GM23338 (cell line): ENCODE data around the gene HAPLN2. TPM values are rescaled to one million over a fixed set of nuclear protein-coding genes. Genes with fewer than 3 reads are reported as not detected.
A peak's percentile ranks its signal among the peaks of the same experiment; 100 is the strongest.

Experiments
- ATAC-seq: fragments of 200-7000 bp; cut with Tn5 transposase; 3 replicates; pipeline ENCODE4 v1.9.1; 2020
- DNase-seq: peaks from one replicate; pipeline ENCODE4 v3.0.0-alpha.2; 2015; ENCODE audit warnings: low spot score
- H2AFZ ChIP-seq: fragments of 200-600 bp; sonication (generic); 2 replicates; pipeline ENCODE4 v1.8.0; 2016; ENCODE audit warnings: antibody characterized with exemption, mild to moderate bottlenecking, moderate library complexity
- H3F3A ChIP-seq: fragments of 200-600 bp; sonication (generic); replicated peaks from 2 replicates; pipeline ENCODE4 v1.8.0; 2017; ENCODE audit warnings: antibody characterized with exemption, mixed run types, low read depth
- H3K27ac ChIP-seq: fragments of 200-600 bp; sonication (generic); 2 replicates; pipeline ENCODE4 v1.6.1; 2016; ENCODE audit warnings: low read depth
- H3K27me3 ChIP-seq: fragments of 200-600 bp; sonication (generic); 2 replicates; pipeline ENCODE4 v1.8.0; 2016; ENCODE audit warnings: mild to moderate bottlenecking, mixed run types, moderate library complexity; ENCODE audit not compliant: insufficient read depth
- H3K36me3 ChIP-seq: fragments of 200-600 bp; sonication (generic); 2 replicates; pipeline ENCODE4 v1.8.0; 2016; ENCODE audit warnings: mild to moderate bottlenecking; ENCODE audit not compliant: insufficient read depth
- H3K4me1 ChIP-seq: fragments of 200-600 bp; sonication (generic); 2 replicates; pipeline ENCODE4 v1.8.0; 2016; ENCODE audit warnings: mild to moderate bottlenecking, moderate library complexity; ENCODE audit not compliant: insufficient read depth
- H3K4me2 ChIP-seq: fragments of 200-600 bp; sonication (generic); 2 replicates; pipeline ENCODE4 v1.7.1; 2017; ENCODE audit warnings: mixed run types
- H3K4me3 ChIP-seq: fragments of 200-600 bp; sonication (generic); 2 replicates; pipeline ENCODE4 v1.6.1; 2016; ENCODE audit warnings: mixed run types
- H3K79me2 ChIP-seq: fragments of 200-600 bp; sonication (generic); replicated peaks from 2 replicates; pipeline ENCODE4 v1.8.0; 2017; ENCODE audit warnings: mild to moderate bottlenecking; ENCODE audit not compliant: insufficient read depth
- H3K9me2 ChIP-seq: fragments of 200-600 bp; sonication (generic); 2 replicates; pipeline ENCODE4 v1.8.0; 2017; ENCODE audit not compliant: insufficient read depth
- H4K20me1 ChIP-seq: fragments of 200-600 bp; sonication (generic); replicated peaks from 2 replicates; pipeline ENCODE4 v1.8.0; 2017; ENCODE audit warnings: mild to moderate bottlenecking; ENCODE audit not compliant: insufficient read depth
- H3K27ac Mint-ChIP-seq: 2 replicates; pipeline ENCODE4 v1.8.0; 2020; ENCODE audit warnings: inconsistent platforms, mild to moderate bottlenecking, moderate library complexity, mixed read lengths
- H3K27me3 Mint-ChIP-seq: 3 replicates; pipeline ENCODE4 v1.8.0; 2022; ENCODE audit warnings: low read depth, mild to moderate bottlenecking, moderate library complexity, mixed read lengths, inconsistent platforms; ENCODE audit not compliant: insufficient read depth, poor library complexity
- H3K36me3 Mint-ChIP-seq: 3 replicates; pipeline ENCODE4 v1.8.0; 2021; ENCODE audit warnings: low read depth, mild to moderate bottlenecking, inconsistent platforms, moderate library complexity, mixed read lengths
- H3K4me1 Mint-ChIP-seq: 3 replicates; pipeline ENCODE4 v1.8.0; 2020; ENCODE audit warnings: mild to moderate bottlenecking, inconsistent platforms, mixed read lengths
- H3K4me3 Mint-ChIP-seq: 3 replicates; pipeline ENCODE4 v1.8.0; 2021; ENCODE audit warnings: moderate library complexity, mild to moderate bottlenecking, inconsistent platforms, mixed read lengths
- H3K9me3 Mint-ChIP-seq: 3 replicates; pipeline ENCODE4 v1.8.0; 2020; ENCODE audit warnings: moderate library complexity, mild to moderate bottlenecking, inconsistent platforms, mixed read lengths
- ETS1 ChIP-seq: IDR thresholded peaks from 2 replicates; pipeline ENCODE4 v1.6.1; 2016; ENCODE audit warnings: antibody characterized with exemption
- ZNF462 ChIP-seq: fragments of 250-450 bp; sonication (Bioruptor Pico); IDR thresholded peaks from 2 replicates; pipeline ENCODE4 v1.5.0; 2020; ENCODE audit warnings: mild to moderate bottlenecking, moderate library complexity
- polyA plus RNA-seq: library from polyadenylated mRNA; unstranded; fragments of >200 nt; fragmentation: Nextera tagmentation; extraction: Ambion mirVana; gene quantifications from 2 replicates; pipeline ENCODE4 v1.2.1, GENCODE V29; 2016
- total RNA-seq: library from RNA; depleted of rRNA; stranded (reverse); fragments of >200 nt; shearing (Covaris generic); gene quantifications from 2 replicates; pipeline ENCODE4 v1.2.3, GENCODE V29; 2014
- TF ChIP-seq, protein P1 (sequence below), 2 experiments: fragments of 200-600 bp in 1 of 2; sonication (generic) in 1 of 2; conservative IDR thresholded peaks; 2 replicates each; pipeline versions ENCODE4 v1.5.1 to v1.6.1; 2016 to 2017; ENCODE audit warnings: antibody characterized with exemption in 2 of 2, low read depth in 2 of 2, mild to moderate bottlenecking in 2 of 2, moderate library complexity in 1 of 2

The HAPLN2 gene
- total and polyA plus RNA-seq, 2 experiments from 2014 or later, result 0.53 TPM; not detected in 1

DNA sequence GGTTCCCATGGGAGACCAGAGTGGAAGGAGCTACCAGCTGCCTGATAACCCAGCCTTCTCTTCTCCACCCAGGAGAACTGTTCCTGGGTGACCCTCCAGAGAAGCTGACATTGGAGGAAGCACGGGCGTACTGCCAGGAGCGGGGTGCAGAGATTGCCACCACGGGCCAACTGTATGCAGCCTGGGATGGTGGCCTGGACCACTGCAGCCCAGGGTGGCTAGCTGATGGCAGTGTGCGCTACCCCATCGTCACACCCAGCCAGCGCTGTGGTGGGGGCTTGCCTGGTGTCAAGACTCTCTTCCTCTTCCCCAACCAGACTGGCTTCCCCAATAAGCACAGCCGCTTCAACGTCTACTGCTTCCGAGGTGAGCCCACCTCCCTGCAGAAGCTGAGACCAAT, 29.3 kb downstream of the HAPLN2 start (continued):
- TF ChIP-seq ZNF462 (CRISPR knock-in tag), result no peak

DNA sequence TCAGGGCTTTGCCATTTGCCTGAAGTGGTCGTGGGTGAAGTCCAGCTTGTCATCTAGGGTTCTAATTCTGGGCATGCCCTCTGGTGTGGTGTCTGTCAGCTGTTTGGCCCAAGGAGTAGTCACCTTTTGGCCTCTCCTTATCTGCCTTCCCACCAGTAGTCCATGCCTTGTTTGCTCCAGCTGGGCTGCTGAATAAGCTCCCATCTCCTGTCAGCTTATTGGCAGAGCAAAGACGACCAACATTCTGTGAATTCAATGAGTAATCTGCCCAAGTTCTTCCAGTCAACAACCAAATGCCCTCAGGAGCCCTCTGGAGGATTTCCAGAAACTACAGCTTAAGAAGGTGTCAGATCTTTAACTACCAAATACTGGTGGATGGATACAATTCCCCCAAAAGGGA, 29.7 kb downstream of the HAPLN2 start:
- H3K27ac Mint-ChIP-seq, result no peak overlapping the region
- H3K4me3 ChIP-seq, result no peak overlapping the region
- H3K79me2 ChIP-seq, result no peaks in the 10 kb centered on the region
- ATAC-seq (no peak), DNase-seq (no peak)
- H3K36me3 Mint-ChIP-seq, result no peaks in the 10 kb centered on the region; the same call in 2 of the 3 replicates
- 0 out of 2 replicates have a peak, but pooled peaks cover 3% of the 10 kb centered on the region for H4K20me1 ChIP-seq
- no peaks in the 10 kb centered on the region for H3K36me3 ChIP-seq
- H3K9me2 ChIP-seq, result no peaks in the 10 kb centered on the region
- TF ChIP-seq, protein P1, sequence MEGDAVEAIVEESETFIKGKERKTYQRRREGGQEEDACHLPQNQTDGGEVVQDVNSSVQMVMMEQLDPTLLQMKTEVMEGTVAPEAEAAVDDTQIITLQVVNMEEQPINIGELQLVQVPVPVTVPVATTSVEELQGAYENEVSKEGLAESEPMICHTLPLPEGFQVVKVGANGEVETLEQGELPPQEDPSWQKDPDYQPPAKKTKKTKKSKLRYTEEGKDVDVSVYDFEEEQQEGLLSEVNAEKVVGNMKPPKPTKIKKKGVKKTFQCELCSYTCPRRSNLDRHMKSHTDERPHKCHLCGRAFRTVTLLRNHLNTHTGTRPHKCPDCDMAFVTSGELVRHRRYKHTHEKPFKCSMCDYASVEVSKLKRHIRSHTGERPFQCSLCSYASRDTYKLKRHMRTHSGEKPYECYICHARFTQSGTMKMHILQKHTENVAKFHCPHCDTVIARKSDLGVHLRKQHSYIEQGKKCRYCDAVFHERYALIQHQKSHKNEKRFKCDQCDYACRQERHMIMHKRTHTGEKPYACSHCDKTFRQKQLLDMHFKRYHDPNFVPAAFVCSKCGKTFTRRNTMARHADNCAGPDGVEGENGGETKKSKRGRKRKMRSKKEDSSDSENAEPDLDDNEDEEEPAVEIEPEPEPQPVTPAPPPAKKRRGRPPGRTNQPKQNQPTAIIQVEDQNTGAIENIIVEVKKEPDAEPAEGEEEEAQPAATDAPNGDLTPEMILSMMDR (conservative IDR thresholded peaks at IDR 0.05; ENCODE audit: low read depth in 2 of 2), result peak in 1 of 2 experiments; percentile 21; a peak in 2 of 4 replicates
- no peak for TF ChIP-seq ETS1
- no peak overlapping the region for H3K4me2 ChIP-seq
- H3K27ac ChIP-seq, result no peak overlapping the region
- peaks cover 30% of the 10 kb centered on the region for H3K27me3 Mint-ChIP-seq
- H3K4me1 Mint-ChIP-seq, result peaks cover 11% of the 10 kb centered on the region
- H2AFZ ChIP-seq, result no peak overlapping the region
- H3K9me3 Mint-ChIP-seq, result no peaks in the 10 kb centered on the region; the same call in 2 of the 3 replicates
- peaks cover 86% of the 10 kb centered on the region for H3K27me3 ChIP-seq
- no peak overlapping the region for H3K4me3 Mint-ChIP-seq
- H3K4me1 ChIP-seq, result no peaks in the 10 kb centered on the region; the same call in 1 of the 2 replicates
- H3F3A ChIP-seq, result no peaks in the 10 kb centered on the region; the same call in 1 of the 2 replicates
